ENCODE data around the gene PLA2G6.

GRCh38 chr22:38080850-38081635 lies 100.6 kb downstream of the PLA2G6 start:
- TF ChIP-seq POLR2AphosphoS5 (IDR thresholded peaks at IDR 0.05) (no peak), POLR2A (IDR thresholded peaks at IDR 0.05) (no peak), CTCF (IDR thresholded peaks at IDR 0.05) (no peak)

Data from stomach (tissue), 4 donors.